ENCODE measurements around the gene CTIF.

- TF ChIP-seq CTCF (IDR thresholded peaks at IDR 0.05) (no peak), POLR2AphosphoS5 (IDR thresholded peaks at IDR 0.05; ENCODE audit: low read depth, low read length) (no peak), TCF7L2 (IDR thresholded peaks at IDR 0.05; ENCODE audit: low read depth, low read length) (no peak)
Observed at GRCh38 chr18:48826271-48826670, 287.4 kb downstream of the CTIF start.
